Sigmoid colon (tissue), 7 donors: ENCODE results near the gene ING5. TPM values are rescaled to one million over a fixed set of nuclear protein-coding genes. Genes with fewer than 3 reads are reported as not detected.

Experiments
- DNase-seq: peaks from one replicate; pipeline ENCODE4 v3.0.0-alpha.2; 2019
- H3K27ac ChIP-seq, 4 donors: fragments of 200-600 bp; sonication (generic); one replicate each; pipeline ENCODE4 v1.5.1; 2016 to 2019; ENCODE audit warnings: mild to moderate bottlenecking in 1 of 4
- H3K27me3 ChIP-seq, 3 donors: fragments of 200-600 bp; sonication (generic); one replicate each; pipeline ENCODE4 v1.5.1; 2019; ENCODE audit warnings: mild to moderate bottlenecking in 1 of 3
- H3K36me3 ChIP-seq, 4 donors: fragments of 200-600 bp; sonication (generic); one replicate each; pipeline ENCODE4 v1.5.1; 2016 to 2019
- H3K4me1 ChIP-seq, 4 donors: fragments of 200-600 bp; sonication (generic); one replicate each; pipeline ENCODE4 v1.5.1; 2017 to 2019
- H3K4me3 ChIP-seq, 4 donors: fragments of 200-600 bp; sonication (generic); one replicate each; pipeline ENCODE4 v1.5.1; 2017 to 2019; ENCODE audit warnings: mild to moderate bottlenecking in 2 of 4, moderate library complexity in 1 of 4
- H3K9me3 ChIP-seq, 4 donors: fragments of 200-600 bp in 3 of 4; sonication (generic) in 3 of 4; one replicate each; pipeline versions ENCODE4 v1.5.1 to v1.6.1; 2013 to 2019
- EP300 ChIP-seq, 4 donors: sonication (generic); formaldehyde crosslinking; IDR thresholded peaks; one replicate each; pipeline ENCODE4 v1.6.1; 2017; ENCODE audit warnings: antibody characterized with exemption in 4 of 4
- POLR2A ChIP-seq, 2 donors: fragments of 450-650 bp; IDR thresholded peaks; one replicate each; pipeline ENCODE4 v1.6.1; 2016; ENCODE audit warnings: antibody characterized with exemption in 2 of 2, mild to moderate bottlenecking in 2 of 2, moderate library complexity in 2 of 2
- POLR2AphosphoS5 ChIP-seq, 4 donors: sonication (generic); formaldehyde crosslinking; IDR thresholded peaks; one replicate each; pipeline ENCODE4 v1.6.1; 2017; ENCODE audit warnings: antibody characterized with exemption in 4 of 4
- WGBS, 2 donors: extraction: QIAGEN DNeasy Blood & Tissue Kit; methylation state at CpG; one replicate each; pipeline ENCODE4 v1.1.7; 2013; 5-methylcytosine and 5-hydroxymethylcytosine counted together
- intact Hi-C: fragments of 100-400 bp; cut with DNase I; formaldehyde crosslinking; loops from one replicate; pipeline ENCODE4 v1.15.1; 2023
- polyA plus RNA-seq, 3 donors: library from polyadenylated mRNA; stranded (reverse); fragments of 200-250 nt; gene quantifications; one replicate each; pipeline ENCODE4 v1.2.3, GENCODE V29; 2013
- total RNA-seq, 4 donors: library from RNA; depleted of rRNA; stranded (reverse); fragments of >200 nt; gene quantifications; one replicate each; pipeline ENCODE4 v1.1.0, GENCODE V29; 2016
- TF ChIP-seq, protein P1 (sequence below), 4 experiments: fragments of 450-650 bp in 3 of 4; fragments of 200-600 bp in 1 of 4; IDR thresholded peaks; one replicate each; pipeline ENCODE4 v1.5.1; 2016 to 2019; ENCODE audit warnings: antibody characterized with exemption in 4 of 4, mild to moderate bottlenecking in 3 of 4, moderate library complexity in 2 of 4
- donor health status: healthy with polysubstance abuse.
- donor health status: Bipolar disorder and iron deficiency.
- donor health status: healthy.

Gene ING5
- total and polyA plus RNA-seq, 7 donors, result 9.6 to 49.8 (median 27.1) TPM

DNA sequence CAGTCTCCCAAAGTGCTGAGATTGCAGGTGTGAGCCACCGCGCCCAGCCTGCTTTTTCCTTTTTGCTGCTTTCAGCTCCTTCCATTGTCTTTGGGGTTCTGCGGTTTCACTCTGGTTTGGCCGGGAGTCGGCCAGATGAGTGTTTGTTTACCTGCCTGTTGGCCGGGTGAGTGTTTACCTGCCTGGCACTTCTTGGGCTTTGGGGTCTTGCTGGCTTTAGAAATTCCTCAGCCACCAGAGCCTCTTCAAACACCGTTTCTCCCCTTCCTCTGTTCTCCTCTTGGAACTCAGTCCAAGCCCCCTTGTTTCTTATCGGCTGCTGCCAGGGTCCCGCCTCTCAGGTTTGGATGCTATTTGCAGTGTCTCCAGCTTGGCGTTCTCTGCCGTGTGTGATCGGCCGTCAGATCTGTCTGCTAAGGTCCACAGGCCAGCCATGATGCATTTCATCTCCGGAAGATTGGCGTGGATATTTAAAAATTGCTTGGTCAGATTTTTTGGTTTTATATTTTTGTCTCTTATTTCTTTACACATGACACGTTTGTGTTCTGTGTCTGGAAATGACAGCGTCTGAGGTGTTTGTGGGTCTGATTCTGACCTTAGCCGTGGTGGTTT, 60.6 kb downstream of the ING5 start:
- Histone ChIP-seq H3K4me1 (no peaks in the 10 kb centered on the region), H3K27ac (no peak overlapping the region), H3K4me3 (no peak overlapping the region), H3K36me3 (peaks cover 0 to 39% (median 0%) of the 10 kb centered on the region in 4 donors), H3K27me3 (no peaks in the 10 kb centered on the region), H3K9me3 (peaks cover 0 to 3% (median 0%) of the 10 kb centered on the region in 4 donors)
- TF ChIP-seq EP300 (IDR thresholded peaks at IDR 0.05) (no peak), POLR2A (IDR thresholded peaks at IDR 0.05) (no peak), POLR2AphosphoS5 (IDR thresholded peaks at IDR 0.05) (no peak)
- TF ChIP-seq, protein P1, sequence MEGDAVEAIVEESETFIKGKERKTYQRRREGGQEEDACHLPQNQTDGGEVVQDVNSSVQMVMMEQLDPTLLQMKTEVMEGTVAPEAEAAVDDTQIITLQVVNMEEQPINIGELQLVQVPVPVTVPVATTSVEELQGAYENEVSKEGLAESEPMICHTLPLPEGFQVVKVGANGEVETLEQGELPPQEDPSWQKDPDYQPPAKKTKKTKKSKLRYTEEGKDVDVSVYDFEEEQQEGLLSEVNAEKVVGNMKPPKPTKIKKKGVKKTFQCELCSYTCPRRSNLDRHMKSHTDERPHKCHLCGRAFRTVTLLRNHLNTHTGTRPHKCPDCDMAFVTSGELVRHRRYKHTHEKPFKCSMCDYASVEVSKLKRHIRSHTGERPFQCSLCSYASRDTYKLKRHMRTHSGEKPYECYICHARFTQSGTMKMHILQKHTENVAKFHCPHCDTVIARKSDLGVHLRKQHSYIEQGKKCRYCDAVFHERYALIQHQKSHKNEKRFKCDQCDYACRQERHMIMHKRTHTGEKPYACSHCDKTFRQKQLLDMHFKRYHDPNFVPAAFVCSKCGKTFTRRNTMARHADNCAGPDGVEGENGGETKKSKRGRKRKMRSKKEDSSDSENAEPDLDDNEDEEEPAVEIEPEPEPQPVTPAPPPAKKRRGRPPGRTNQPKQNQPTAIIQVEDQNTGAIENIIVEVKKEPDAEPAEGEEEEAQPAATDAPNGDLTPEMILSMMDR (IDR thresholded peaks at IDR 0.05), result no peak
- DNase-seq, result peak; percentile 42
- WGBS, 2 donors, result 73 to 80% methylated on average over 18 of the region's 18 CpGs
- intact Hi-C loops, result no loop called here

DNA sequence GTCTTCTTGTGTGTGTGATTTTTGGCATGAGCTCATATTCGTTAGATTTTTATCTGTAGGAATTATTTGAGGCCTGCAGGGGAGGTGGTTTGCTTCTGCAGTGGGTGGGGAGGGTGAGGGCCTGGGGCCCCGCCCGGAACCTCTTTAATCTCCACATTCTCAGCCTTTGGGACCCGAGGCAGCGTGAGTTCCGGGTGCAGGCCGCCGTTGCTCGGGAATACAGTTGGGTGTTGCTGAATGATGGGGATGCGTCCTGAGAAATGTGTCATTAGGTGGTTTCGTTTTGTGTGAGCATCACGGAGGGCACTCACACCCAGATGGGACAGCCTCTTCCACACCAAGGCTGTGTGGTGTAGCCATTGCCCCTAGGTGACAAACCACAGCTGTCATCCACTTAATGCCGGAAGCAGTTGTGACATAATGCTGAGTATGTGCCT, 61.1 kb downstream of the ING5 start:
- Histone ChIP-seq H3K27me3 (no peaks in the 10 kb centered on the region), H3K9me3 (peaks cover 0 to 3% (median 0%) of the 10 kb centered on the region in 4 donors), H3K4me1 (no peaks in the 10 kb centered on the region), H3K36me3 (peaks cover 0 to 33% (median 0%) of the 10 kb centered on the region in 4 donors), H3K4me3 (no peak overlapping the region), H3K27ac (no peak overlapping the region)
- DNase-seq, result peak; percentile 41
- intact Hi-C loops, result no loop called here
- whole genome bisulfite sequencing, 2 donors, result 80 to 82% methylated on average over 13 of the region's 13 CpGs
- TF ChIP-seq EP300 (IDR thresholded peaks at IDR 0.05) (no peak), POLR2AphosphoS5 (IDR thresholded peaks at IDR 0.05) (no peak), POLR2A (IDR thresholded peaks at IDR 0.05) (no peak)
- TF ChIP-seq, protein P1 (IDR thresholded peaks at IDR 0.05), result no peak

DNA sequence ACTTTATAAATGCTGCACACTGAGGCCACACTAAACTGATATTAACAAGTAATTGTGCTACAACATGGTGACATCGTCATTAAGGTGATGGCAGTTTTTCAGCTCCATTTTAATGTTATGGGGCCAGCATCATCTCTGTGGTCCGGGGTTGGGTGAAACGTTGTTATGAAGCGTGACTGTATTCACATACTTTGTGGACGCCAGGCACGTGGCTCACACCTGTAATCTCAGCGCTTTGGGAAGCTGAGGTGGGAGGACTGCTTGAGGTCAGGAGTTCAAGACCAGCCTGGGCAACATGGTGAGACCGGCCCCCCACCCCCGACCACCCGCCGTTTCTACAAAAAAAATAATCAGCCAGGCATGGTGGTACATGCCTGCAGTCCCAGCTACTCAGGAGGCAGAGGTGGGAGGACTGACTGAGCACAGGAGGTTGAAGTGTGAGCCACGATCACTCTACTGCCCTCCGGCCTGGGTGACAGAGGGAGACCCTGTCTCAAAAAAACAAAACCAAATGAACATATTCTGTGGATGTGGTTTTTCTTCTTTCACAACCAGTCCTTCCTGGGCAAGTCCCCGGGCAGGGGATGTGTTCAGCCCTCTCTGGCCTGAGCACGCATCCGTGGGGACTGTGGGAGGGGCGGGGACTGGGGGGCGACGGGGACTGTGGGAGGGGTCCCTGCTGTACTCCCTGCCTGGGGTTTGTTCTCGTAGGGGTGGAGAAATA, 61.9 kb downstream of the ING5 start:
- Histone ChIP-seq H3K27ac (no peak overlapping the region), H3K9me3 (peaks cover 0 to 3% (median 0%) of the 10 kb centered on the region in 4 donors), H3K4me3 (no peak overlapping the region), H3K4me1 (no peaks in the 10 kb centered on the region), H3K27me3 (no peaks in the 10 kb centered on the region), H3K36me3 (peaks cover 0 to 28% (median 0%) of the 10 kb centered on the region in 4 donors)
- 80 to 82% methylated on average over 20 of the region's 20 CpGs for WGBS, 2 donors
- peak; percentile 21 for DNase-seq
- intact Hi-C loops, result no loop called here
- no peak for TF ChIP-seq POLR2A (IDR thresholded peaks at IDR 0.05)
- TF ChIP-seq, protein P1 (IDR thresholded peaks at IDR 0.05), result no peak
- no peak for TF ChIP-seq EP300 (IDR thresholded peaks at IDR 0.05)
- TF ChIP-seq POLR2AphosphoS5 (IDR thresholded peaks at IDR 0.05), result no peak

DNA sequence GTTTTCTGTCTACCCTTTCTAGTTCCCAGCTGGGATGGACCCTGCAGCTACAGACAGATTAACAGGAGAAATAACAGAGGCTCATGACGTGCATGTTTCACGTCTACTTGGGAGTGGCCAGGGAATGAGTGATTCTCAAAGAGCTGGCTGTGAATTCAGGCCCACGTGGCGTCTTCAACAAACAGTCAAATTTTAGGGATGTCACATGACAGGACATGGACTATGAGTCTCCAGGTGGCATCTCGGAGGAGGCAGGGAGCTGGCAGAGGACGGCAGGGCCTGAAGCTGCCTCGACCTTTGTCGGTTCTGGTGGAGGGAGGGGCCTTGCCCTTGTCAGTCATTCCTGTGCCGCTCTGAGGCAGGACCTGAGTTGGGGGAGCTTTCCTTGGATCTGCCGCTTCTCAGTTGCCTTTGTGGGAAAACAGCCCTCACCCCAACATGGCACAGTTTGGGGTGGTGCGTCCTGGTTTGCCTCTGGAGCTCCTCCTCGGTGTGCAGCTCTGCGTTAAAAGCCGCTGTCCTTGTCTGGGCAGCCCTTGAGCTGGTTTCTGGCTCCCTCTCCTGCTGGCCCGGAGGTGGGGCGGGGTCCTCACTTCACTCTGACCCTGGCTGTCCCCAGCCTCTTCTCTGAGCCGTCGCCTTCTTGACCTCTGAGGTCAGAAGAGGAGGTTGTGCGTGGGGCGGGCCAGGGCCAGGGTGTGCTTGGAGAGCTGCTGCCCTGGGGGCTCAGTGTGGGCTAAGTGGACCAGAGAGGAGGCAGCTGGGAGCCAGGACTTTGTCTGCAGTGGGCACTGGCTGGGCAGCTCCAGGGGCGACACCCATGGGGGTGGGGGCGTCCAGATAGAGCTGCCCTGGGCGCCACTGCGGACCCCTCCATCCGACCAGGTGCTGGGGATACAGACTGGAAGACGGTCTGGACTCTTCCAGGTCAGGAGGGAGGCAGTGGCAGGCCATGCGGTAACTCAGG, 62.7 kb downstream of the ING5 start:
- peaks cover 0 to 3% (median 0%) of the 10 kb centered on the region in 4 donors for H3K9me3 ChIP-seq
- H3K36me3 ChIP-seq, result peaks cover 0 to 21% (median 0%) of the 10 kb centered on the region in 4 donors
- H3K4me3 ChIP-seq, result no peak overlapping the region
- H3K27ac ChIP-seq, result no peak overlapping the region
- intact Hi-C loops, result no loop called here
- H3K4me1 ChIP-seq, result no peaks in the 10 kb centered on the region
- H3K27me3 ChIP-seq, result no peaks in the 10 kb centered on the region
- WGBS, 2 donors, result 89 to 91% methylated on average over 27 of the region's 27 CpGs
- DNase-seq, result peak; percentile 60
- TF ChIP-seq, protein P1 (IDR thresholded peaks at IDR 0.05), result no peak
- TF ChIP-seq POLR2AphosphoS5 (IDR thresholded peaks at IDR 0.05), result no peak
- no peak for TF ChIP-seq POLR2A (IDR thresholded peaks at IDR 0.05)
- TF ChIP-seq EP300 (IDR thresholded peaks at IDR 0.05), result no peak
